Spleen (tissue), 11 donors: ENCODE measurements around the gene SGK2. TPM values are rescaled to one million over a fixed set of nuclear protein-coding genes. Genes with fewer than 3 reads are reported as not detected.
A peak's percentile ranks its signal among the peaks of the same experiment; 100 is the strongest.

Experiments used
- DNase-seq: peaks from one replicate; pipeline ENCODE4 v3.0.0-alpha.2; 2020
- H3K27ac ChIP-seq, 8 donors: fragments of 200-600 bp; sonication (generic) in 7 of 8; 1 replicate in 4 of 8; 2 replicates in 4 of 8; pipeline versions ENCODE4 v1.5.0 to v1.8.0; 2016 to 2021; ENCODE audit warnings: inconsistent platforms in 4 of 8, mild to moderate bottlenecking in 4 of 8, moderate library complexity in 1 of 8
- H3K27me3 ChIP-seq, 7 donors: fragments of 200-600 bp; sonication (generic) in 6 of 7; replicated peaks in 1 of 7; 1 replicate in 4 of 7; 2 replicates in 3 of 7; pipeline versions ENCODE4 v1.5.0 to v1.8.0; 2016 to 2021; ENCODE audit warnings: inconsistent platforms in 3 of 7, mild to moderate bottlenecking in 1 of 7
- H3K36me3 ChIP-seq, 6 donors: fragments of 200-600 bp; sonication (generic) in 5 of 6; 1 replicate in 4 of 6; 2 replicates in 2 of 6; pipeline versions ENCODE4 v1.5.0 to v1.8.0; 2016 to 2021; ENCODE audit warnings: inconsistent platforms in 2 of 6
- H3K4me1 ChIP-seq, 6 donors: fragments of 200-600 bp; sonication (generic) in 5 of 6; 1 replicate in 3 of 6; 2 replicates in 3 of 6; pipeline versions ENCODE4 v1.5.0 to v1.8.0; 2016 to 2021; ENCODE audit warnings: inconsistent platforms in 3 of 6
- H3K4me3 ChIP-seq, 8 donors: fragments of 200-600 bp; sonication (generic) in 7 of 8; 1 replicate in 4 of 8; 2 replicates in 4 of 8; pipeline versions ENCODE4 v1.5.0 to v1.8.0; 2016 to 2021; ENCODE audit warnings: inconsistent platforms in 4 of 8, mild to moderate bottlenecking in 4 of 8, moderate library complexity in 2 of 8
- H3K9me3 ChIP-seq, 8 donors: fragments of 200-600 bp; sonication (generic) in 7 of 8; 1 replicate in 4 of 8; 2 replicates in 4 of 8; pipeline versions ENCODE4 v1.5.0 to v1.8.0; 2016 to 2021; ENCODE audit warnings: inconsistent platforms in 4 of 8
- POLR2A ChIP-seq, 3 donors: fragments of 450-650 bp; IDR thresholded peaks; one replicate each; pipeline ENCODE4 v1.5.1; 2017; ENCODE audit warnings: antibody characterized with exemption in 3 of 3, mild to moderate bottlenecking in 1 of 3
- POLR2AphosphoS5 ChIP-seq, 3 donors: sonication (generic); formaldehyde crosslinking; IDR thresholded peaks; one replicate each; pipeline ENCODE4 v1.5.1; 2017; ENCODE audit warnings: antibody characterized with exemption in 3 of 3
- WGBS, 5 donors: extraction: QIAGEN DNeasy Blood & Tissue Kit in 3 of 5; methylation state at CpG; one replicate each; pipeline versions ENCODE4 v1.1.5 to v1.1.7; 2013 to 2018; 5-methylcytosine and 5-hydroxymethylcytosine counted together
- intact Hi-C: fragments of 100-400 bp; cut with DNase I; formaldehyde crosslinking; loops from one replicate; pipeline ENCODE4 v1.15.0; 2023; ENCODE audit warnings: low total_unique reads
- polyA plus RNA-seq, 3 donors: library from polyadenylated mRNA; stranded (reverse); fragments of 200-250 nt; gene quantifications; one replicate each; pipeline ENCODE4 v1.2.1, GENCODE V29; 2013
- total RNA-seq, 7 donors: library from RNA; depleted of rRNA in 3 of 7; stranded (reverse); fragments of >200 nt in 3 of 7; fragmentation: NEBNext Ultra II Directional in 4 of 7; extraction: Animal tissue kit (Norgen Biotek cat#: 25700) in 4 of 7; gene quantifications; one replicate each; pipeline versions ENCODE4 v1.1.0 to v1.2.1, GENCODE V29; 2016 to 2021
- TF ChIP-seq, protein P1 (sequence below), 11 experiments: fragments of 200-600 bp in 7 of 11; fragments of 450-650 bp in 4 of 11; sonication (generic) in 4 of 11; IDR thresholded peaks in 8 of 11; conservative IDR thresholded peaks in 3 of 11; 1 replicate in 7 of 11; 2 replicates in 4 of 11; pipeline versions ENCODE4 v1.4.0 to v1.8.0; 2016 to 2021; ENCODE audit warnings: antibody characterized with exemption in 11 of 11, inconsistent platforms in 4 of 11, mild to moderate bottlenecking in 1 of 11
- donor health status: healthy with polysubstance abuse.
- donor health status: DM: no; HTN: no; CAD: no; lungs with moderate emphysema.
- donor health status: DM: no; HTN: no; CAD: no.
- donor health status: Bipolar disorder and iron deficiency.
- donor health status: healthy.
- donor health status: DM: no; HTN: no; CAD: no.
- donor health status: DM: yes; HTN: yes; CAD: no.

SGK2 gene
- total and polyA plus RNA-seq, 10 donors = 0.50 to 3.1 (median 0.99) TPM

DNA sequence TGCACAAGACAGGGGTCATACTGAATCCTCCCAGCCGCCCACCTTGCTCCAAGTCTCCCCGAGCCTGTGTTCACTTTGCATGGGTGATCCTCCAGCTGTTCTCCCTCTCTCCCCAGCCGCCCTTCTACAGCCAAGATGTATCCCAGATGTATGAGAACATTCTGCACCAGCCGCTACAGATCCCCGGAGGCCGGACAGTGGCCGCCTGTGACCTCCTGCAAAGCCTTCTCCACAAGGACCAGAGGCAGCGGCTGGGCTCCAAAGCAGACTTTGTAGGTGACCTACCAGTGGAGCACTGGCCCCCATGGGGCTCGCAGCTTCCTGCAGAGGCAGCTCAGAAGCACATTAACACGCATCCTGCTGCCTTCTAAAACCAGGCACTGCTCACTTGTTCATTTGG, 17.3 kb downstream of the SGK2 start:
- intact Hi-C loops = no loop called here
- DNase-seq = peak; percentile 61
- Histone ChIP-seq H3K27ac (no peak overlapping the region), H3K4me3 (no peak overlapping the region), H3K9me3 (no peaks in the 10 kb centered on the region), H3K36me3 (no peaks in the 10 kb centered on the region), H3K4me1 (peaks cover 0 to 7% (median 0%) of the 10 kb centered on the region in 6 donors), H3K27me3 (no peaks in the 10 kb centered on the region)
- WGBS, 5 donors = 74 to 87% (median 83%) methylated on average over 9 to 10 of the region's 10 CpGs
- TF ChIP-seq POLR2A (IDR thresholded peaks at IDR 0.05) (no peak), POLR2AphosphoS5 (IDR thresholded peaks at IDR 0.05) (no peak)
- TF ChIP-seq, protein P1, sequence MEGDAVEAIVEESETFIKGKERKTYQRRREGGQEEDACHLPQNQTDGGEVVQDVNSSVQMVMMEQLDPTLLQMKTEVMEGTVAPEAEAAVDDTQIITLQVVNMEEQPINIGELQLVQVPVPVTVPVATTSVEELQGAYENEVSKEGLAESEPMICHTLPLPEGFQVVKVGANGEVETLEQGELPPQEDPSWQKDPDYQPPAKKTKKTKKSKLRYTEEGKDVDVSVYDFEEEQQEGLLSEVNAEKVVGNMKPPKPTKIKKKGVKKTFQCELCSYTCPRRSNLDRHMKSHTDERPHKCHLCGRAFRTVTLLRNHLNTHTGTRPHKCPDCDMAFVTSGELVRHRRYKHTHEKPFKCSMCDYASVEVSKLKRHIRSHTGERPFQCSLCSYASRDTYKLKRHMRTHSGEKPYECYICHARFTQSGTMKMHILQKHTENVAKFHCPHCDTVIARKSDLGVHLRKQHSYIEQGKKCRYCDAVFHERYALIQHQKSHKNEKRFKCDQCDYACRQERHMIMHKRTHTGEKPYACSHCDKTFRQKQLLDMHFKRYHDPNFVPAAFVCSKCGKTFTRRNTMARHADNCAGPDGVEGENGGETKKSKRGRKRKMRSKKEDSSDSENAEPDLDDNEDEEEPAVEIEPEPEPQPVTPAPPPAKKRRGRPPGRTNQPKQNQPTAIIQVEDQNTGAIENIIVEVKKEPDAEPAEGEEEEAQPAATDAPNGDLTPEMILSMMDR (IDR thresholded peaks at IDR 0.05 in 8 of 11, conservative IDR thresholded peaks at IDR 0.05 in 3 of 11) = no peak

DNA sequence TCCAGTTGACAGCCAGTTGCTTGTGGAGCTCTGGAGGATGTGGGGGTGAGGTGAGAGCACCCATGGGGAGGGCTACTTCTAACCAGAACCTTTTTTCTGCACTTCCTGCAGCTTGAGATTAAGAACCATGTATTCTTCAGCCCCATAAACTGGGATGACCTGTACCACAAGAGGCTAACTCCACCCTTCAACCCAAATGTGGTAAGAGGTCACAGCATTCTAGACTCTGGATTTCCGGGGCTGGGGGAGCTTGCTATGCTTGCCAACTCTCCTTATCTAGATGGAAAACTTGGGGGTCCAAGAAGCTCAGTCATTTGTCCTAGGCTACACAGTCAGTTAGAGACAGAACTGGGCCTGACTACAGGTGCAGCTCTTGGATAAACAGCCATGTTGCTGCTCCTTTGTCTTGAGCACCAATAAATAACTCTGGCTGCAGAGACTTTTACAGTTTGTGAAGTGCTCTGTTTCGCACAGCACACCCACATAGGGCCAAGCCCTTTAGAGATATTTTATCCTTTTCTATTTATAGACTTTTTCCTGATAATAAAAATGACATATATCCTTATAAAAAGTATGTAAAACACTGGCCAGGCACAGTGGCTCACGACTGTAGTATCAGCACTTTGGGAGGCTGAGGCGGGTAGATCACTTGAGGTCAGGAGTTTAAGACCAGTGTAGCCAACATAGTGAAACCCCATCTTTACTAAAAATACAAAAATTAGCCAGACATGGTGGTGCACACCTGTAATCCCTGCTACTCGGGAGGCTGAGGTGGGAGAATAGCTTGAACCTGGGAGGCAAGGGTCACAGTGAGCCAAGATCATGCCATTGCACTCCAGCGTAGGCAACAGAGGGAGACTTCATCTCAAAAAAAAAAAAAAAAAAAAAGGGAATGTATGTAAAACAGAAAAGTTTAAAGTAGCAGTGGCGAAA, 21.3 kb downstream of the SGK2 start:
- no peaks in the 10 kb centered on the region for H3K27me3 ChIP-seq
- H3K4me1 ChIP-seq = peaks cover 0 to 14% (median 0%) of the 10 kb centered on the region in 6 donors

GRCh38 chr20:43583133-43583864, 24.5 kb downstream of the SGK2 start:
- WGBS, 5 donors = 76 to 88% (median 83%) methylated on average over 7 of the region's 7 CpGs
- Histone ChIP-seq H3K4me1 (peaks cover 0 to 14% (median 0%) of the 10 kb centered on the region in 6 donors), H3K36me3 (no peaks in the 10 kb centered on the region), H3K27ac (peak overlapping the region in 4 of 8 donors; percentile 12 to 34 (median 20)), H3K4me3 (no peak overlapping the region), H3K9me3 (no peaks in the 10 kb centered on the region), H3K27me3 (no peaks in the 10 kb centered on the region)
- DNase-seq = no peak
- intact Hi-C loops = no loop called here
- TF ChIP-seq POLR2A (IDR thresholded peaks at IDR 0.05) = no peak
- TF ChIP-seq POLR2AphosphoS5 (IDR thresholded peaks at IDR 0.05) = no peak
- TF ChIP-seq, protein P1 (IDR thresholded peaks at IDR 0.05 in 8 of 11, conservative IDR thresholded peaks at IDR 0.05 in 3 of 11) = no peak

More for the DNA sequence above, 21.3 kb downstream of the SGK2 start:
- DNase-seq = peak; percentile 11
- Histone ChIP-seq H3K27ac (peak overlapping the region in 1 of 8 donors; percentile 10), H3K9me3 (no peaks in the 10 kb centered on the region), H3K36me3 (no peaks in the 10 kb centered on the region), H3K4me3 (no peak overlapping the region)
- 68 to 80% (median 76%) methylated on average over 7 of the region's 7 CpGs for WGBS, 5 donors
- TF ChIP-seq POLR2A (IDR thresholded peaks at IDR 0.05) (no peak), POLR2AphosphoS5 (IDR thresholded peaks at IDR 0.05) (no peak)
- TF ChIP-seq, protein P1 (IDR thresholded peaks at IDR 0.05 in 8 of 11, conservative IDR thresholded peaks at IDR 0.05 in 3 of 11) = no peak
- intact Hi-C loops = no loop called here
